AG04449 (cell line): ENCODE measurements around the gene ARHGAP40.

Experiments used
- CTCF ChIA-PET: fragments of 350-600 bp; formaldehyde crosslinking; extraction: SDS; loops from one replicate; lab custom pipeline; 2021; ENCODE audit warnings: antibody characterized with exemption; lab: Yijun Ruan, JAX
- POLR2A ChIA-PET: fragments of 400-600, 350-600 bp; formaldehyde crosslinking; extraction: SDS; loops from one replicate; lab custom pipeline; 2020; ENCODE audit warnings: antibody characterized with exemption, inconsistent platforms; lab: Yijun Ruan, JAX
- DNase-seq: peaks from one replicate; pipeline ENCODE4 v3.0.0-alpha.2; 2010; ENCODE audit warnings: low read depth, low spot score
- H3K4me3 ChIP-seq: 2 replicates; pipeline ENCODE4 v1.5.1; 2011; ENCODE audit warnings: low read depth, mild to moderate bottlenecking, control low read depth, low read length
- TF ChIP-seq, protein P1 (sequence below): IDR thresholded peaks from one replicate; pipeline ENCODE4 v1.5.1; 2011; ENCODE audit warnings: mild to moderate bottlenecking, moderate library complexity, low read length, control low read depth, inconsistent platforms; ENCODE audit not compliant: insufficient read depth; ENCODE audit errors: missing control alignments

The ARHGAP40 gene

DNA sequence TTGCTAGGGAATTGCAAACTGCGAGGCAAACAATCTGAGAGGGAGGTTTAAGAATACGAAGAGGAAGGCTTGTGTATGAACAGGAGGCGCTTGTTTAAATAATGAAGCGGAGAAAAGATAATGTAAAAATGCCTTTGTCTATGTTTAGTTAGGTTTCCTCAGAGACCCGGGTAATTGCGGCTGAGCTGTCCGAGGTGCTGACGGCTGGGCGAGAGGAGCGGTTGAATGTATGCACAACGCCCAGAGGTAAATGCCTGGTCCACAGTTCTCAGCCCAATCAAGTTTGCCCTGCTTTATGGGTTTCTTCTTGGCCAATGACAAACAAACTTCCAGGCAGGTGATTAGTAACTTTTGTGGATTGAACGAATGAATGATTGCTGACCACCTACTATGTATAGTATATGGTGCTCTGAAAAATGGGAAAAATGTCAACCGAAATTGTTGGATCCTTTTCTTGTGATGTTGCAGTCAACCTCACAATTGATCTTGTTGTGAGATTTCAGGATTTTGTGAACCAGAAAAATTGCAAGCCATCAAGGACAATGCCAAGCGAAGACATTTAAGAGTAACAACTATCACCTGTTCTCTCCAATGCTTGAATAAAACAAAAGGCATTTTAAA lies 84.4 kb downstream of the ARHGAP40 start:
- H3K4me3 ChIP-seq = no peak overlapping the region
- ChIA-PET CTCF (interaction anchor here (0.7 kb wide), 1 partner anchor 47 kb away, joined by 3 read pairs; no protein-coding TSS in a partner anchor), POLR2A (no interaction called here)
- TF ChIP-seq, protein P1, sequence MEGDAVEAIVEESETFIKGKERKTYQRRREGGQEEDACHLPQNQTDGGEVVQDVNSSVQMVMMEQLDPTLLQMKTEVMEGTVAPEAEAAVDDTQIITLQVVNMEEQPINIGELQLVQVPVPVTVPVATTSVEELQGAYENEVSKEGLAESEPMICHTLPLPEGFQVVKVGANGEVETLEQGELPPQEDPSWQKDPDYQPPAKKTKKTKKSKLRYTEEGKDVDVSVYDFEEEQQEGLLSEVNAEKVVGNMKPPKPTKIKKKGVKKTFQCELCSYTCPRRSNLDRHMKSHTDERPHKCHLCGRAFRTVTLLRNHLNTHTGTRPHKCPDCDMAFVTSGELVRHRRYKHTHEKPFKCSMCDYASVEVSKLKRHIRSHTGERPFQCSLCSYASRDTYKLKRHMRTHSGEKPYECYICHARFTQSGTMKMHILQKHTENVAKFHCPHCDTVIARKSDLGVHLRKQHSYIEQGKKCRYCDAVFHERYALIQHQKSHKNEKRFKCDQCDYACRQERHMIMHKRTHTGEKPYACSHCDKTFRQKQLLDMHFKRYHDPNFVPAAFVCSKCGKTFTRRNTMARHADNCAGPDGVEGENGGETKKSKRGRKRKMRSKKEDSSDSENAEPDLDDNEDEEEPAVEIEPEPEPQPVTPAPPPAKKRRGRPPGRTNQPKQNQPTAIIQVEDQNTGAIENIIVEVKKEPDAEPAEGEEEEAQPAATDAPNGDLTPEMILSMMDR = no peak
- no peak for DNase-seq

DNA sequence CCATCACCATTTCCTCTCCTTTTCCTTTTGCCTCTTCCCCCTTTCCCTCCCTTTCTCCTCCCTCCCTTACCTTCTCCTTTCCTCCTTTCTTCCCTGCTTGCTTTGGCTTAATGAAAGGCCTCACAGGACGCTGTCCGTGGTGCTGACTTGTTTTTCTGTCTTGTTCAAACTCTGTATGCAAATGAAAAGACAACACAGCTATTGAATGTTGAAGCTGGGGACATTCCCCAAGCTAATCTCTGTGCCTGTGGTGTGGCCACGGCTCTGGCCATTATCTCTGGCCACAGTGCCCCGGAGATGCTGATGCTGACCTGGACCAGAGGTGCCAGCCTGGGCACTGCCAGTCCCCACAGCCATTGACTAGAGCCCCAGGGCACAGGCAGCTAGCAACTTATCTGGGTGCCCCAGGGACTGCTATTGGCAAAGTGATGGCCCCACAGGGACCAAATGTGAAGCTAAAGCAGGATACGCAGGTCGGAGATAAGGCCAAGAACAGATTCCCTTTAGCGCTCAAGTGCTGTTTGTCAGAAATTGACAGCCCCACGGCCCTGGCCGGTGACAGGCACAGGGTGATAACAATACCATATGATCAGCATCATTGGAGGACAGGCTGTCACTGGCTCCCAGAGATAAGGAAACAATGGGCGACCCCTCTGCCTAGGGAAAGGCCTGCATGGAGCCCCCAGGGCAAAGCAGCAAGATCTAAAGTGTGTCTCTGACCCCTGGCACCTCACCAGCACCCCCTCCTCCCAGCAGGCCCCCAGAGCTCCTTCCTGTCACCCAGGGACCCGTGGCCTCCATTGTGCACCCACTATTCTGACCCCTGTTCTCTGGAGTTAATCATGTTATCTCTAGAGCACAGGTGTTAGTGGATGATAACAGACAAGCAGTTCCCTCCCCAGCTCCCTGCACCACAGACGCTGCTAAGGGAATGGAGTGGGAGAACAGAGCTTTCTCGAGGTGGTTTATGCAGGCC lies 91.1 kb downstream of the ARHGAP40 start:
- CTCF ChIA-PET = interaction anchor here (1.0 kb wide), 1 partner anchor 34 kb away, joined by 3 read pairs; no protein-coding TSS in a partner anchor
- POLR2A ChIA-PET = no interaction called here
- H3K4me3 ChIP-seq = no peak overlapping the region
- DNase-seq = no peak
- TF ChIP-seq, protein P1 = no peak

DNA sequence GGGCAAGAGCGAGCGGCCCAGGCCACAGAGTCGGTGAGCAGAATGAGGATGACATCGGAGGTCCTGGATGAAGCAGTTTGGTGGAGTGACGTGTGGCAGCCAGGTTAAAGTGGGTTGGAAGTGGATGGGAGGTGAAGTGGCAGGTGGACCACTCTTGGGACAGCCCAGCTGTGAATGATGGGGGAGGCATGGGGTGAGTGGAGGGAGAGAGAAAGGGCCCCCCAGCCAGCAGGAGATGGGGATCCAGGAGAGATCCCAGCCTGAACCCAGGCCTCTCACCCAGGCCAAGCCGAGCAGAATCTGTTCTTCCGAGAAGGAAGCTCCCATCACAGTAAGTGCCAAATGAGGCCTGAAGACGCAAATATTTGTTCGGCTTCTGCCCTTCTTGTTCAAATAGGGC lies 95.7 kb downstream of the ARHGAP40 start:
- POLR2A ChIA-PET = no interaction called here

DNA sequence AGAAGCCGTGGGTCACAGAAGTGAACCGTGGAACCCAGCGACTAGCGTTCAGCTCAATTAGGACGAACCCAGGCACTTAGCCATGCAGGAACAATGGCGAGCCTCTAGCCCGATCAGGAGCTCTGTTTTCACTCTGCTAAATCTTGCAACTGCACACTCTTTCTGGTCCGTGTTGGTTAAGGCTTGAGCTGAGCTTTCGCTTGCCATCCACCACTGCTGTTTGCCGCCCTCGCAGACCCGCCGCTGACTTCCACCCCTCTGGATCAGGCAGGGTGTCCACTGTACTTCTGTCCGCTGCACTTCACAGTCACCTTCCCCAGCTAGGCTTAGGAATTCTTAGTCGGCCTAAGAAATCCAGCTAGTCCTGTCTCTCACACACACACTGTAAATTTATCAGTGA lies 96.9 kb downstream of the ARHGAP40 start:
- H3K4me3 ChIP-seq = no peak overlapping the region
- CTCF ChIA-PET = no interaction called here
- TF ChIP-seq, protein P1 = no peak
- POLR2A ChIA-PET = no interaction called here
- DNase-seq = no peak

More for the DNA sequence above, 95.7 kb downstream of the ARHGAP40 start:
- no peak overlapping the region for H3K4me3 ChIP-seq
- DNase-seq = no peak
- CTCF ChIA-PET = no interaction called here
- TF ChIP-seq, protein P1 = no peak

DNA sequence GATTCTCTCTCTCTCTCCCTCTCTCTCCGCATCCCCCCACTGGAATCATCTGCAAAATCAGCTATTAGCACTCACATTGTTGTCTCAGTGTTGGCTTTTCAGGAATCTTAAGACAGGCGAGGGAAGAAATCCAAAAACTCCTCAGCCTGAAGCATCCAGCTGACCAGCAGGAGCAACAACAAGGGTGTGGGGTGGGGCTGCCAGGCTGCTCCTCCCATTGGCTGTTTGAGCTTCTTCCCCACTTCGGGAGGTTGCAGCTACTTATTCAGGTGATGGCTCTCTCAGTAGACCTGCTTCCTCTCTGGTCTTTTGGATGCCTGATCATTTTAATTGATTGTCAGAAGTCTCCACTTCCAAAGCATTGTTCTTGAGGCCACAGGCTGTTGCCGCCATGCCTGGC lies 98.5 kb downstream of the ARHGAP40 start:
- no peak for DNase-seq
- TF ChIP-seq, protein P1 = no peak
- no peak overlapping the region for H3K4me3 ChIP-seq
- ChIA-PET POLR2A (no interaction called here), CTCF (no interaction called here)
